HepG2 (cell line): ENCODE results near the gene CYP2A6. TPM values are rescaled to one million over a fixed set of nuclear protein-coding genes. Genes with fewer than 3 reads are reported as not detected.

ENCODE experiments used
- ATAC-seq: fragments of 200-7000 bp; cut with Tn5 transposase; 3 replicates; pipeline ENCODE4 v1.9.1; 2020; ENCODE audit warnings: mild to moderate bottlenecking, moderate library complexity
- BruUV-seq: library from RNA; stranded (reverse); fragments of 400-500 nt; replicated peaks from 2 replicates; lab custom pipeline; 2021; lab: Mats Ljungman, UMichigan
- CTCF ChIA-PET: fragments of 300-600 bp; formaldehyde crosslinking; extraction: SDS; loops from one replicate; lab custom pipeline; 2021; ENCODE audit warnings: low total read pairs, inconsistent platforms, low intra/inter-chr PET ratio; lab: Yijun Ruan, JAX
- POLR2A ChIA-PET: fragments of 350-600 bp; sonication (Branson Sonifier 250); formaldehyde crosslinking; loops from one replicate; lab custom pipeline; 2020; ENCODE audit warnings: antibody characterized with exemption, inconsistent platforms; lab: Yijun Ruan, JAX
- DNase-seq: peaks from one replicate; pipeline ENCODE4 v3.0.0-alpha.2; 2015; ENCODE audit warnings: low spot score
- FAIRE-seq: peaks from 3 replicates; lab custom pipeline; 2011; peaks lifted over from hg19 to GRCh38; lab: Jason Lieb, UNC
- H2AFZ ChIP-seq: one replicate; pipeline ENCODE4 v1.6.1; 2011; ENCODE audit warnings: low read length, inconsistent platforms
- H3K27ac ChIP-seq: fragments of 300-600 bp; 3 replicates; pipeline ENCODE4 v1.8.0; 2011; ENCODE audit warnings: mixed run types, mild to moderate bottlenecking, mixed read lengths, low read length, inconsistent platforms; ENCODE audit not compliant: insufficient read depth; ENCODE audit errors: extremely low read length
- H3K27me3 ChIP-seq, 2 experiments: fragments of 200-600 bp in 1 of 2; 2 replicates in 1 of 2; 3 replicates in 1 of 2; pipeline versions ENCODE4 v1.6.0 to v1.8.0; 2011; ENCODE audit warnings: low read length in 2 of 2, mild to moderate bottlenecking in 2 of 2, moderate library complexity in 2 of 2, inconsistent platforms in 1 of 2; ENCODE audit not compliant: insufficient read depth in 2 of 2, control insufficient read depth in 1 of 2
- H3K36me3 ChIP-seq, 2 experiments: fragments of 200-600 bp in 1 of 2; replicated peaks in 1 of 2; 2 replicates in 1 of 2; 3 replicates in 1 of 2; pipeline versions ENCODE4 v1.5.1 to v1.8.0; 2011; ENCODE audit warnings: low read length in 2 of 2, inconsistent platforms in 1 of 2; ENCODE audit not compliant: insufficient read depth in 2 of 2, control insufficient read depth in 1 of 2
- H3K4me1 ChIP-seq: 2 replicates; pipeline ENCODE4 v1.5.1; 2012; ENCODE audit warnings: low read length, inconsistent platforms; ENCODE audit not compliant: insufficient read depth
- H3K4me2 ChIP-seq: 2 replicates; pipeline ENCODE4 v1.6.0; 2011; ENCODE audit warnings: low read depth, low read length, inconsistent platforms
- H3K4me3 ChIP-seq, 3 experiments: fragments of 200-600 bp in 1 of 3; sonication (generic), shearing (Covaris generic) in 1 of 3; replicated peaks in 1 of 3; 2 replicates each; pipeline ENCODE4 v1.5.1; 2011 to 2016; ENCODE audit warnings: low read length in 3 of 3, inconsistent platforms in 2 of 3, low read depth in 2 of 3, mild to moderate bottlenecking in 2 of 3, control low read depth in 1 of 3, mixed read lengths in 1 of 3; ENCODE audit not compliant: insufficient read depth in 1 of 3
- H3K79me2 ChIP-seq: one replicate; pipeline ENCODE4 v1.6.1; 2011; ENCODE audit warnings: low read length, inconsistent platforms; ENCODE audit not compliant: insufficient read depth
- H3K9ac ChIP-seq: 2 replicates; pipeline ENCODE4 v1.6.0; 2011; ENCODE audit warnings: mild to moderate bottlenecking, low read depth, low read length, inconsistent platforms; ENCODE audit not compliant: insufficient read depth
- H3K9me3 ChIP-seq: 2 replicates; pipeline ENCODE4 v1.5.1; 2012; ENCODE audit warnings: mild to moderate bottlenecking, low read length
- H4K20me1 ChIP-seq: 2 replicates; pipeline ENCODE4 v1.6.0; 2011; ENCODE audit warnings: inconsistent platforms, mild to moderate bottlenecking, low read length, moderate library complexity; ENCODE audit not compliant: insufficient read depth
- AGO2 ChIP-seq: fragments of 200-400 bp; formaldehyde crosslinking; optimal IDR thresholded peaks from 2 replicates; pipeline ENCODE3; 2017; ENCODE audit warnings: mild to moderate bottlenecking, low read depth, low read length, moderate library complexity
- HOXA5 ChIP-seq: sonication (generic); formaldehyde crosslinking; IDR thresholded peaks from 2 replicates; pipeline ENCODE4 v1.4.0; 2020; ENCODE audit warnings: missing genetic modification reagents
- KAT2B ChIP-seq: fragments of 150-350 bp; IDR thresholded peaks from 2 replicates; pipeline ENCODE4 v1.6.1; 2014; ENCODE audit warnings: low read depth, low read length, borderline replicate concordance
- POGZ ChIP-seq: sonication (generic); formaldehyde crosslinking; IDR thresholded peaks from 2 replicates; pipeline ENCODE4 v1.4.0; 2020; ENCODE audit warnings: mild to moderate bottlenecking, missing genetic modification reagents
- RBFOX2 ChIP-seq: fragments of 200-400 bp; formaldehyde crosslinking; IDR thresholded peaks from 2 replicates; pipeline ENCODE4 v1.6.1; 2017; ENCODE audit warnings: low read depth, mild to moderate bottlenecking, low read length
- WGBS: methylation state at CpG from one replicate; pipeline ENCODE4 v1.1.6; 2017; ENCODE audit warnings: low lambda C conversion rate; 5-methylcytosine and 5-hydroxymethylcytosine counted together
- in situ Hi-C: cut with HindIII; loops from 2 replicates; pipeline ENCODE4 v1.10.0; 2017; ENCODE audit warnings: low pct_unique_long_range_greater_than_20kb; ENCODE audit not compliant: extremely low pct_ligation_motif_present
- intact Hi-C: fragments of 100-400 bp; cut with micrococcal nuclease; formaldehyde crosslinking; loops from one replicate; pipeline ENCODE4 v1.10.0; 2022; ENCODE audit not compliant: unreplicated experiment
- polyA plus RNA-seq, 8 experiments: library from polyadenylated mRNA; depleted of rRNA in 3 of 8; stranded (reverse) in 7 of 8; unstranded in 1 of 8; fragments of >200 nt; fragmentation: Illumina TruSeq in 4 of 8; extraction: Trizol in 4 of 8; gene quantifications; 2 replicates each; pipeline versions ENCODE4 v1.2.1 to v1.2.3, GENCODE V29; 2011 to 2016; ENCODE audit warnings: low read depth in 4 of 8, missing spikeins in 1 of 8, mixed read lengths in 1 of 8; ENCODE audit not compliant: insufficient read depth in 1 of 8
- total RNA-seq, 5 experiments: library from RNA; depleted of rRNA; stranded (reverse); fragments of >200 nt; fragmentation: Illumina TruSeq; extraction: Trizol; gene quantifications; 2 replicates each; pipeline ENCODE4 v1.2.3, GENCODE V29; 2016; ENCODE audit warnings: low read depth in 1 of 5
- TF ChIP-seq, protein P1 (sequence below): sonication (generic); formaldehyde crosslinking; IDR thresholded peaks from 2 replicates; pipeline ENCODE4 v1.5.1; 2020; ENCODE audit warnings: mild to moderate bottlenecking, missing genetic modification reagents, borderline replicate concordance
- TF ChIP-seq, protein P2 (sequence below): sonication (generic); formaldehyde crosslinking; IDR thresholded peaks from 2 replicates; pipeline ENCODE4 v1.4.0; 2020; ENCODE audit warnings: missing genetic modification reagents, borderline replicate concordance
- TF ChIP-seq, protein P3 (sequence below): sonication (generic); formaldehyde crosslinking; IDR thresholded peaks from 2 replicates; pipeline ENCODE4 v1.8.1; 2022; ENCODE audit warnings: low read depth, mild to moderate bottlenecking, missing genetic modification reagents

Gene CYP2A6
- total and polyA plus RNA-seq, 2 of the 13 experiments (the other 11 are each of a cell fraction or from before 2014, with no cell fraction given), result not detected

DNA sequence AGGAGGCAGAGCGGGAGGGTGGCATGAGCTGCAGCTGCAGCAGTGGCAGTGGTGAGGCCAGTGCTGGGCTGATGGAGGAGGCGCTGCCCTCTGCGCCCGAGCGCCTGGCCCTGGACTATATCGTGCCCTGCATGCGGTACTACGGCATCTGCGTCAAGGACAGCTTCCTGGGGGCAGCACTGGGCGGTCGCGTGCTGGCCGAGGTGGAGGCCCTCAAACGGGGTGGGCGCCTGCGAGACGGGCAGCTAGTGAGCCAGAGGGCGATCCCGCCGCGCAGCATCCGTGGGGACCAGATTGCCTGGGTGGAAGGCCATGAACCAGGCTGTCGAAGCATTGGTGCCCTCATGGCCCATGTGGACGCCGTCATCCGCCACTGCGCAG, 49.3 kb downstream of the CYP2A6 start:
- FAIRE-seq, result no peak
- TF ChIP-seq KAT2B, result no peak
- TF ChIP-seq, protein P1, sequence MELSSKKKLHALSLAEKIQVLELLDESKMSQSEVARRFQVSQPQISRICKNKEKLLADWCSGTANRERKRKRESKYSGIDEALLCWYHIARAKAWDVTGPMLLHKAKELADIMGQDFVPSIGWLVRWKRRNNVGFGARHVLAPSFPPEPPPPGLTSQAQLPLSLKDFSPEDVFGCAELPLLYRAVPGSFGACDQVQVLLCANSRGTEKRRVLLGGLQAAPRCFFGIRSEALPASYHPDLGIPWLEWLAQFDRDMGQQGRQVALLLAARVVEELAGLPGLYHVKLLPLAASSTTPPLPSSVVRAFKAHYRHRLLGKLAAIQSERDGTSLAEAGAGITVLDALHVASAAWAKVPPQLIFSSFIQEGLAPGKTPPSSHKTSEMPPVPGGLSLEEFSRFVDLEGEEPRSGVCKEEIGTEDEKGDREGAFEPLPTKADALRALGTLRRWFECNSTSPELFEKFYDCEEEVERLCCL, result no peak
- TF ChIP-seq POGZ (CRISPR knock-in tag), result no peak
- peak; percentile 66 for TF ChIP-seq AGO2
- TF ChIP-seq, protein P2, sequence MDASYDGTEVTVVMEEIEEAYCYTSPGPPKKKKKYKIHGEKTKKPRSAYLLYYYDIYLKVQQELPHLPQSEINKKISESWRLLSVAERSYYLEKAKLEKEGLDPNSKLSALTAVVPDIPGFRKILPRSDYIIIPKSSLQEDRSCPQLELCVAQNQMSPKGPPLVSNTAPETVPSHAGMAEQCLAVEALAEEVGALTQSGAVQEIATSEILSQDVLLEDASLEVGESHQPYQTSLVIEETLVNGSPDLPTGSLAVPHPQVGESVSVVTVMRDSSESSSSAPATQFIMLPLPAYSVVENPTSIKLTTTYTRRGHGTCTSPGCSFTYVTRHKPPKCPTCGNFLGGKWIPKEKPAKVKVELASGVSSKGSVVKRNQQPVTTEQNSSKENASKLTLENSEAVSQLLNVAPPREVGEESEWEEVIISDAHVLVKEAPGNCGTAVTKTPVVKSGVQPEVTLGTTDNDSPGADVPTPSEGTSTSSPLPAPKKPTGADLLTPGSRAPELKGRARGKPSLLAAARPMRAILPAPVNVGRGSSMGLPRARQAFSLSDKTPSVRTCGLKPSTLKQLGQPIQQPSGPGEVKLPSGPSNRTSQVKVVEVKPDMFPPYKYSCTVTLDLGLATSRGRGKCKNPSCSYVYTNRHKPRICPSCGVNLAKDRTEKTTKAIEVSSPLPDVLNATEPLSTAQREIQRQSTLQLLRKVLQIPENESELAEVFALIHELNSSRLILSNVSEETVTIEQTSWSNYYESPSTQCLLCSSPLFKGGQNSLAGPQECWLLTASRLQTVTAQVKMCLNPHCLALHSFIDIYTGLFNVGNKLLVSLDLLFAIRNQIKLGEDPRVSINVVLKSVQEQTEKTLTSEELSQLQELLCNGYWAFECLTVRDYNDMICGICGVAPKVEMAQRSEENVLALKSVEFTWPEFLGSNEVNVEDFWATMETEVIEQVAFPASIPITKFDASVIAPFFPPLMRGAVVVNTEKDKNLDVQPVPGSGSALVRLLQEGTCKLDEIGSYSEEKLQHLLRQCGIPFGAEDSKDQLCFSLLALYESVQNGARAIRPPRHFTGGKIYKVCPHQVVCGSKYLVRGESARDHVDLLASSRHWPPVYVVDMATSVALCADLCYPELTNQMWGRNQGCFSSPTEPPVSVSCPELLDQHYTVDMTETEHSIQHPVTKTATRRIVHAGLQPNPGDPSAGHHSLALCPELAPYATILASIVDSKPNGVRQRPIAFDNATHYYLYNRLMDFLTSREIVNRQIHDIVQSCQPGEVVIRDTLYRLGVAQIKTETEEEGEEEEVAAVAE, result no peak
- peak; percentile 71 for TF ChIP-seq RBFOX2
- no peak for TF ChIP-seq HOXA5 (CRISPR knock-in tag)
- TF ChIP-seq, protein P3, sequence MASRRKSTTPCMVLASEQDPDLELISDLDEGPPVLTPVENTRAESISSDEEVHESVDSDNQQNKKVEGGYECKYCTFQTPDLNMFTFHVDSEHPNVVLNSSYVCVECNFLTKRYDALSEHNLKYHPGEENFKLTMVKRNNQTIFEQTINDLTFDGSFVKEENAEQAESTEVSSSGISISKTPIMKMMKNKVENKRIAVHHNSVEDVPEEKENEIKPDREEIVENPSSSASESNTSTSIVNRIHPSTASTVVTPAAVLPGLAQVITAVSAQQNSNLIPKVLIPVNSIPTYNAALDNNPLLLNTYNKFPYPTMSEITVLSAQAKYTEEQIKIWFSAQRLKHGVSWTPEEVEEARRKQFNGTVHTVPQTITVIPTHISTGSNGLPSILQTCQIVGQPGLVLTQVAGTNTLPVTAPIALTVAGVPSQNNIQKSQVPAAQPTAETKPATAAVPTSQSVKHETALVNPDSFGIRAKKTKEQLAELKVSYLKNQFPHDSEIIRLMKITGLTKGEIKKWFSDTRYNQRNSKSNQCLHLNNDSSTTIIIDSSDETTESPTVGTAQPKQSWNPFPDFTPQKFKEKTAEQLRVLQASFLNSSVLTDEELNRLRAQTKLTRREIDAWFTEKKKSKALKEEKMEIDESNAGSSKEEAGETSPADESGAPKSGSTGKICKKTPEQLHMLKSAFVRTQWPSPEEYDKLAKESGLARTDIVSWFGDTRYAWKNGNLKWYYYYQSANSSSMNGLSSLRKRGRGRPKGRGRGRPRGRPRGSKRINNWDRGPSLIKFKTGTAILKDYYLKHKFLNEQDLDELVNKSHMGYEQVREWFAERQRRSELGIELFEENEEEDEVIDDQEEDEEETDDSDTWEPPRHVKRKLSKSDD (CRISPR knock-in tag), result 0 out of 2 replicates have a peak, but pooled peaks have one; percentile 26
- Histone ChIP-seq H3K4me2 (peak overlapping the region; percentile 36; the same call in 1 of the 2 replicates), H3K4me1 (peaks cover 66% of the 10 kb centered on the region), H3K36me3 (peaks cover 4 to 12% of the 10 kb centered on the region in 2 experiments; a peak in 2 of 5 replicates), H2AFZ (no peak overlapping the region), H4K20me1 (peaks cover 2% of the 10 kb centered on the region; the same call in 1 of the 2 replicates), H3K4me3 (no peak overlapping the region; a peak in 2 of 6 replicates), H3K9ac (no peak overlapping the region), H3K27me3 (no peaks in the 10 kb centered on the region; a peak in 2 of 5 replicates), H3K79me2 (peaks cover 34% of the 10 kb centered on the region), H3K27ac (no peak overlapping the region), H3K9me3 (no peaks in the 10 kb centered on the region)
- DNase-seq, result no peak
- no TSS peak for BruUV-seq
- WGBS, result 99% methylated on average over 19 of the region's 27 CpGs
- in situ Hi-C loops, result no loop called here
- ChIA-PET CTCF (no interaction called here), POLR2A (interaction anchor here (1.5 to 5.0 kb wide), 4 partner anchors 23 to 84 kb away, joined by 3 to 44 read pairs (median 16); partner anchors contain the start of genes ACTMAP, COQ8B, ITPKC and RAB4B)
- ATAC-seq, result no peak
- intact Hi-C loops, result no loop called here
